Activated naive CD4-positive, alpha-beta T cell treated with anti-CD3 and anti-CD28 coated beads, Interleukin-2, amount 50 U/mL, for 24 hours (primary cell): ENCODE data around the gene ERAP2.
"Not testable (repeated sequence)": the region's sequence is repeated elsewhere in the genome, so short reads cannot be mapped to it uniquely, and the experiment has no call there.

ENCODE experiments used
- H3K27ac Mint-ChIP-seq: one replicate; pipeline ENCODE4 v1.8.0; 2021; ENCODE audit warnings: mild to moderate bottlenecking, mixed read lengths
- H3K27me3 Mint-ChIP-seq: one replicate; pipeline ENCODE4 v1.8.0; 2021; ENCODE audit warnings: mixed read lengths
- H3K36me3 Mint-ChIP-seq: one replicate; pipeline ENCODE4 v1.8.0; 2021; ENCODE audit warnings: mixed read lengths
- H3K4me1 Mint-ChIP-seq: one replicate; pipeline ENCODE4 v1.8.0; 2021; ENCODE audit warnings: mixed read lengths
- H3K4me3 Mint-ChIP-seq: one replicate; pipeline ENCODE4 v1.8.0; 2021; ENCODE audit warnings: mild to moderate bottlenecking, mixed read lengths
- H3K9me3 Mint-ChIP-seq: one replicate; pipeline ENCODE4 v1.8.0; 2021; ENCODE audit warnings: mixed read lengths

ERAP2 gene

DNA sequence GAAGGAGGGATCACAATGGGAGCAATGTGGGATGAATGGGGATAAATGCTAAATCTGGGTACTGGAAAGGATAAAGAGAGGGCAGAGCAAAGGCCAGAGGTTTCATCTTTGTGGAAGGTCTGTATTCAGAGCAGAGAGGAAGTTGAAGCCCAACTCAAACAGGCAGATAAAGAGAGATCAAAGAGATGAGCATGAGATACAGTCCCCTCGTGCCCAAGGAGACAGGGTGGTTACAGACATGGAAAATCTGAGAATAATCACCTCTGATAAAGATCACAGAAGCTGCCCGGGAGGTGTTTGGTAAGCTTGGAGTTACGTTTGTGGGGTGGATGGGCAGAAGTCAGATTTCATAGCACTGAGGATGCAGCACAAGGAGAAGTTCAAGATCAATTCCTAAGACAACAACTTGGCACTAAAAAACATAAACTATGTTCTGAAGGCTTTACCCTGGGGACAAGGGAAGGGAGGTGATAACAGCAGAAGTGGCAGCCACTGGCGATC lies 459 bp upstream of the ERAP2 start:
- no peaks in the 10 kb centered on the region for H3K27me3 Mint-ChIP-seq
- H3K4me3 Mint-ChIP-seq, result peak overlapping the region; percentile 99
- H3K9me3 Mint-ChIP-seq, result no peaks in the 10 kb centered on the region
- H3K27ac Mint-ChIP-seq, result peak overlapping the region; percentile 94
- H3K36me3 Mint-ChIP-seq, result peaks cover 11% of the 10 kb centered on the region
- peaks cover 68% of the 10 kb centered on the region for H3K4me1 Mint-ChIP-seq

DNA sequence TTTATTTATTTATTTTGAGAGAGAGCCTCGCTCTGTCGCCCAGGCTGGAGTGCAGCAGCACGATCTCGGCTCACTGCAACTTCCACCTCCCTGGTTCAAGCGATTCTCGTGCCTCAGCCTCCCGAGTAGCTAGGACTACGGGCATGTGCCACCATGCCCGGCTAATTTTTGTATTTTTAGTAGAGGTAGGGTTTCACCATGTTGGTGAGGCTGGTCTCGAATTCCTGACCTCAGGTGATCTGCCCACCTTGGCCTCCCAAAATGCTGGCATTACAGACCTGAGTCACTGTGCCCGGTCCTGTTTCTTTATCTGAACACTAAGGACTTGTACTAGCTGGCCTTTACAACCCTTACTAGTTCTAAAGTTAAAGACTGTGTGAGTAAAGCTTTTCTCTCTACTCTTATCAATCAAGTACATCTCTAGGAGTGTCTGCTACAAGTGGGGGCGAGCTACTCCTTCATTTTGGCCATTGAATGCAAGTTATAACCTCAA lies 723 bp downstream of the ERAP2 start:
- peaks cover 17% of the 10 kb centered on the region for H3K36me3 Mint-ChIP-seq
- peak overlapping the region; percentile 94 for H3K27ac Mint-ChIP-seq
- H3K4me3 Mint-ChIP-seq, result peak overlapping the region; percentile 99
- H3K9me3 Mint-ChIP-seq, H3K27me3 Mint-ChIP-seq: not testable (repeated sequence)
- H3K4me1 Mint-ChIP-seq, result peaks cover 68% of the 10 kb centered on the region

DNA sequence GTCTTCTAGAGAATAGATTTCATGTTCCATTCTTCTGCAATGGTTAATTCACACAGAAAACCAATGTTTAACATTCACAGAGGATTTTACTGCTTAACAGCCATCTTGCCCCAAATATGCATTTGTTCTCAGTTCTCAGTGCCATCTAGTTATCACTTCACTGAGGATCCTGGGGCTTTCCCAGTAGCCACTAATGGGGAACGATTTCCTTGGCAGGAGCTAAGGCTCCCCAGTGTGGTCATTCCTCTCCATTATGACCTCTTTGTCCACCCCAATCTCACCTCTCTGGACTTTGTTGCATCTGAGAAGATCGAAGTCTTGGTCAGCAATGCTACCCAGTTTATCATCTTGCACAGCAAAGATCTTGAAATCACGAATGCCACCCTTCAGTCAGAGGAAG lies 3.4 kb downstream of the ERAP2 start:
- H3K36me3 Mint-ChIP-seq, result peaks cover 33% of the 10 kb centered on the region
- H3K4me1 Mint-ChIP-seq, result peaks cover 71% of the 10 kb centered on the region

DNA sequence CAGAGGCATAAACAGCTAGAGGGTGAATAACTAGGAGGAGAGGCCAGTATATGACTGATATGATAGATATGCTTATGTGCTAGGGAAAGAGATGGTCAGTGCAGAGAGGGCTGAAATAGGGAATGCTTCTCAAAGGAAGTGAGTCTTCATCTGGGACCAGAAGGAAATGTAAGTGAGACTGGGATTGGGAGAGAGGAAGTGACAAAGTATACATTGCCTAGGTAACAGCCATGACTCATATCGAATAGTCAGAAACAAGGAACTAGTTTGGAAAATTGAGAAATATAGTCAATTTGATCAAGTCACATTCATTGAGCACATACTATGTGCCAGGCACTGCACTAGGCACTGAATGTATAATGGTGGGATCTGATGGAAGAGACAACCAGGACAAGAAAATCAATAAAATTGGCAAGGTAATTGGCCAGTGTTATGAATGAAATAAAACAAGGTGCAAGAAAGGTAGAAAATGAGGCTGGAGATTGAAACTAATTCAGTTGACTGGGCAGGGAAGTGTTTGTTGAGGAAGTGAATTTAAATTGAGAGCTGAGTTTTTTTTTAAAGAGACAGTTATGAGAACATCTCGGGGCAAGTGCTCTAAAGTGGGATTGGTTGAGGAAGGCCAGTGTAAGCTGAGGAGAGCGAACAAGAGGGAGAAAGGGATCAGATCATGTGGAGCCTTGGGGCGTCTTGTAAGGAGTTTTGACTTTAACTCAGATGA lies 4.3 kb downstream of the ERAP2 start:
- Mint-ChIP-seq H3K27me3 (no peaks in the 10 kb centered on the region), H3K36me3 (peaks cover 41% of the 10 kb centered on the region), H3K4me1 (peaks cover 71% of the 10 kb centered on the region), H3K4me3 (peak overlapping the region; percentile 71), H3K27ac (peak overlapping the region; percentile 79), H3K9me3 (no peaks in the 10 kb centered on the region)

More for the DNA sequence above, 3.4 kb downstream of the ERAP2 start:
- no peaks in the 10 kb centered on the region for H3K27me3 Mint-ChIP-seq
- H3K9me3 Mint-ChIP-seq, result no peaks in the 10 kb centered on the region
- H3K4me3 Mint-ChIP-seq, result peak overlapping the region; percentile 71
- H3K27ac Mint-ChIP-seq, result peak overlapping the region; percentile 79

DNA sequence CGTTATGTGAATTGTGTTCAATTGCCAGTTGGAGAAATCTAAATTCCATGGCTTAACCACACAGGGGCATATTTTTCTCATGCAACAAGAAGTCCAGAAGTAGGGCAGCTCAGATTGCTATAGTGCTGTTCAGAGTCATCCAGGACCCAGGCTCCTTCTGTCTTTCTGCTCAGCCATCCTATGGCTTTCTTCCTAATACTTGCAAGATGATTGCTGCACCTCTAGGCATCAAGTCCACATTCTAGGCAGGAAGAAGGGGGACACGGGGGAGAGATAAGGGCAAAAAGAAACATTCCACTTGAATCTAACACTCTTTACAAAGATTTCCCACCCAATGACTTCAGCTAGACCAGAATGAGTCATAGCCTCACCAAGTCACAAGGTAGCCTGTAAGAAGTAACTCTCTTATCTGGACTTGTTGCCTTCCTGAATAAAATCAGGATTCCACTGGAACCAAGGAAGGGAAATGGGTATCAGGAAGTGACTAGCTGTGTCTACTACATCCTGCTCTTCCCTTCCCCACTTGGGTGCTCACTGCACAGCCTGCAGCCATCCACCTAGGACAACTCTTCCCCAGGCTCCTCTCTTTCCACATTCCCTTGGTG lies 5.3 kb downstream of the ERAP2 start:
- peak overlapping the region; percentile 71 for H3K4me3 Mint-ChIP-seq
- H3K27ac Mint-ChIP-seq, result peak overlapping the region; percentile 79
- no peaks in the 10 kb centered on the region for H3K27me3 Mint-ChIP-seq
- H3K9me3 Mint-ChIP-seq, result no peaks in the 10 kb centered on the region
- H3K36me3 Mint-ChIP-seq, result peaks cover 45% of the 10 kb centered on the region
- peaks cover 76% of the 10 kb centered on the region for H3K4me1 Mint-ChIP-seq

DNA sequence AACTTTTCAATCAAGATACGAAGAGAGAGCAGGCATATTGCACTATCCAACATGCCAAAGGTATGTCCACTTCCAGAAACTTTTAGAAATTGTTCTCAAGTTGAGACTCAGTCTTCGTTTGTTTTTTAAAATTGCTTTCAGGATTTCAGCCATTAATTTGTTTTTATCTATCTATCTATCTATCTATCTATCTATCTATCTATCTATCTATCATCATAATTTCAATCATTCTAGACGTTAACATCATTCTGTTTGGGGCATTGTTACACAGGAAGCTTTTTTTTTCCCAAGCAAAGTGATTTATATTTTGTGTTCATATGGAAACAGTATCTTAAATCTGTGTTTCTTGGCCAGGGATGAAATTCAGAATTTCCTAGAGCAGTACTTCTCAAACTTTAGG lies 7.6 kb downstream of the ERAP2 start:
- Mint-ChIP-seq H3K4me1 (peaks cover 81% of the 10 kb centered on the region), H3K27ac (peak overlapping the region; percentile 78), H3K9me3 (no peaks in the 10 kb centered on the region), H3K36me3 (peaks cover 48% of the 10 kb centered on the region), H3K27me3 (no peaks in the 10 kb centered on the region), H3K4me3 (peak overlapping the region; percentile 71)

DNA sequence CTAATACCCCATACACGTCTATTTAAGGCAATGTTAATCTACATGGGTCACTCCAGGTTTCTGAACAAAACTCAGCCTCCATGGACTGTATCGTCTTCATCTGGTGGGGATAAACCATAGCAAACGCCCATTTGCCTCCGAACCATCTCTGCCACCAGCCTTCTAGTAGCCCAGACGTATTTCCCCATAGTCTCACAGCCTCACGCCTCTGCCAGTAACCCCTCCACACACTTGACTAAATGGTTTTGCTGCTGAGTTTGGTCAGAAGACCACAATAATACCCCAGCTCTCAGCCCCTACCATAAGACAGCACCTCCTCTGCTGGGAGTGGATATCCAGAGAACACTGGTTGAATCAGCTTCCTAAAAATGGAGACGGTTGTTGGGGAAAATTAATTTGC lies 8.7 kb downstream of the ERAP2 start:
- Mint-ChIP-seq H3K27me3 (no peaks in the 10 kb centered on the region), H3K27ac (peak overlapping the region; percentile 90), H3K4me1 (peaks cover 82% of the 10 kb centered on the region), H3K4me3 (peak overlapping the region; percentile 75), H3K9me3 (no peaks in the 10 kb centered on the region), H3K36me3 (peaks cover 54% of the 10 kb centered on the region)

DNA sequence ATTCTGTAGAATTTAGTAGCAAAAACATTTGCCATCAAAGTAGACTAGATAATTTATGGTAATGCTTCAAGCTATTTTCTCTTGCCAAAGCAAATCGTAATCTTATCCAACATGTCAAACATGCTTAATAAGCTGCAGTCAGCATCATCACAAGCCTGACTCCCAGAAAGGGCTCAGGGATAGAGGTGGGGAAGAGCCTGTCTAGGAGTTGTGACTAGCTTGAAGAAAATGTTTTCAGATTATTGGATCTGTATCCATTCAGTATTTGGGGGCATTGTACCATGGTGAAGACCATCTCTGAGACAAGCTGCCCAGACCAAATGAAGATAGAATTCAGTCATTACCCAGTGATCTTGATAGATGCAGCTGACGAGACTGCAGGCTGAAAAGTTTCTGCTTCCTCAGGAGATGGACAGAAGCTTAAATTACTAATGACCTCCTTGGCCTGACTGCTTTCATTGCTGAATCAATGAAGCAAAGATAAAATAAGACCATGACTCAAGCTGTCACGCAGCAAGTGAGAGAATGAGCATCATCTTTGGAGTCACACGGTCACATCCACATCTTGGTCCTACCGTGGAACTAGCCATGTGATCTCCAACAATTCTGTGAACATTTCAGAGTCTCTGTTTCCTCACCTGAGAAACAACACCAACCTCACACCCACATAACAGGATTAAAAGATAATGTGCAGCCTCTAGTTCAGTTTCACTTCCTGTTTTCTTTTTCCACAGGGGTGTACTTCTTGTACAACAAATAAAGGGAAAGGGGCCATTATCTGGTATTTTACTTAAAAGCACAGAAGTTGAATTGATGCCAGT lies 9.4 kb downstream of the ERAP2 start:
- Mint-ChIP-seq H3K9me3 (no peaks in the 10 kb centered on the region), H3K4me1 (peaks cover 76% of the 10 kb centered on the region), H3K27ac (peak overlapping the region; percentile 90), H3K36me3 (peaks cover 48% of the 10 kb centered on the region), H3K4me3 (peak overlapping the region; percentile 75), H3K27me3 (no peaks in the 10 kb centered on the region)

DNA sequence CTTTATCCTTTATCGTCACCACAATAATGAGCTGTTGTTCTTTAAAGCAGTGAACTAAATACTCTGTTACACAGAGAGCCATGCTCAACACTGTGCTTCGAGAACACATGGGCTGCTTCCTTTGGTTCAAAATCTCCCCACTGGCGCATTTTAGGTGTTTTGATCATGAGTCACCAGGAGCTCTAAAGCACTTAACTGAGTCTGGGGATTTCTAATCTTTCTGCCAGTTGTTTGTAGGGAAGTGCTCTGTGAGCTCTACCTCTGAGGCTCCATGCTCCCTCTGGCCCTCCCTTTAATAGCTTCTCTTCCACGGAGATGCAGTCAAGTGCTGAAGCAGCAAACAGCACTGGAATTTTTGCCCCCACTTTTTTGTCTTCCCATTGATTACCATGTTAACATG lies 17.0 kb downstream of the ERAP2 start:
- peaks cover 71% of the 10 kb centered on the region for H3K4me1 Mint-ChIP-seq
- H3K27ac Mint-ChIP-seq, result peak overlapping the region; percentile 82
- peaks cover 42% of the 10 kb centered on the region for H3K36me3 Mint-ChIP-seq
- H3K9me3 Mint-ChIP-seq, result no peaks in the 10 kb centered on the region
- no peaks in the 10 kb centered on the region for H3K27me3 Mint-ChIP-seq
- peak overlapping the region; percentile 47 for H3K4me3 Mint-ChIP-seq

DNA sequence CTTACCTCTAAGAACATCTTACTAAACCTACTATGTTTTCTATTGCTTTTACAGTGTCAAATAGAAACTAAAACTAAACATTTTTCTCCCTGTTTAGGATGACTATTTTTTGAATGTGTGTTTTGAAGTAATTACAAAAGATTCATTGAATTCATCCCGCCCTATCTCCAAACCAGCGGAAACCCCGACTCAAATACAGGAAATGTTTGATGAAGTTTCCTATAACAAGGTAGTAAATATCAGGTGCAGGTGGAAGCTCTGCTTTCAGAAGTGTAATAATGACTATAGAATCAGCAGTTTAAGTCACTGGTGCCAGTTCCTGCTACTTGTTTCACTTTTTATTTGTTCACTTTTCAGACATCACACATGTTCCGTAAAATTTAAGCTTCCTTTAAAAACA lies 20.0 kb downstream of the ERAP2 start:
- Mint-ChIP-seq H3K4me1 (peaks cover 69% of the 10 kb centered on the region), H3K27ac (peak overlapping the region; percentile 94), H3K36me3 (peaks cover 43% of the 10 kb centered on the region), H3K9me3 (no peaks in the 10 kb centered on the region), H3K27me3 (no peaks in the 10 kb centered on the region), H3K4me3 (peak overlapping the region; percentile 92)

DNA sequence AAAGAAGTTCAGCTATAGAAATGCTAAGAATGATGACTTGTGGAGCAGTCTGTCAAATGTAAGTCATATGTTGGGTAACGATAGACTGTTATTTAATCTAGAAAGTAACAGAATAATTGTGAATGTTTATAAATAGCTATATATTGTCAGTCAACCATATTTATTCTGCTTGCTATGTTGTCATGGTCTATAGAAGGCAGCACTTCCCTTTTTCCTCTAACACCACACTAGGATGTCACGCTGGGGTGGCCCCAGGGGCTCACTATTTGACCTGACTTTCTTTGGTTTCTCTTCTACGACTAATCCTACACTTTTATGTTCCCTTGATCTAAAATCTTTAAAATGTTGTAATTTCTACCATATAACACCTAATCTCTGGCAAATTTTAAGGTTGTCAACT lies 20.5 kb downstream of the ERAP2 start:
- Mint-ChIP-seq H3K9me3 (no peaks in the 10 kb centered on the region), H3K27me3 (no peaks in the 10 kb centered on the region), H3K4me3 (peak overlapping the region; percentile 92), H3K4me1 (peaks cover 74% of the 10 kb centered on the region), H3K27ac (peak overlapping the region; percentile 94), H3K36me3 (peaks cover 48% of the 10 kb centered on the region)

DNA sequence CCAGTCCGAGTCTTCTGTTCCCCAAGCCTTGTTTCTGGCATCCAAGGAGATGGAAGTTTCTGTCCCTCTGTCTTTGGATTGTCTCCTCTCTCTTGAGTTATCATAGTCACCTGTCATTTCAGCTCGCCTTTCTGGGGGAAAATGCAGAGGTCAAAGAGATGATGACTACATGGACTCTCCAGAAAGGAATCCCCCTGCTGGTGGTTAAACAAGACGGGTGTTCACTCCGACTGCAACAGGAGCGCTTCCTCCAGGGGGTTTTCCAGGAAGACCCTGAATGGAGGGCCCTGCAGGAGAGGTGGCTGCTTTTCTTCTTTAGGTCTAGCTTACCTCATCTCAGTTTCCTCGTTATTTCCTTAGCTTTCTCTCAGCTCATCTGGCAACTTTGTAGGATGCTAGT lies 25.1 kb downstream of the ERAP2 start:
- H3K36me3 Mint-ChIP-seq, result peaks cover 34% of the 10 kb centered on the region
- H3K9me3 Mint-ChIP-seq, result no peaks in the 10 kb centered on the region
- H3K27ac Mint-ChIP-seq, result peak overlapping the region; percentile 41
- no peaks in the 10 kb centered on the region for H3K27me3 Mint-ChIP-seq
- H3K4me1 Mint-ChIP-seq, result peaks cover 54% of the 10 kb centered on the region
- no peak overlapping the region for H3K4me3 Mint-ChIP-seq

DNA sequence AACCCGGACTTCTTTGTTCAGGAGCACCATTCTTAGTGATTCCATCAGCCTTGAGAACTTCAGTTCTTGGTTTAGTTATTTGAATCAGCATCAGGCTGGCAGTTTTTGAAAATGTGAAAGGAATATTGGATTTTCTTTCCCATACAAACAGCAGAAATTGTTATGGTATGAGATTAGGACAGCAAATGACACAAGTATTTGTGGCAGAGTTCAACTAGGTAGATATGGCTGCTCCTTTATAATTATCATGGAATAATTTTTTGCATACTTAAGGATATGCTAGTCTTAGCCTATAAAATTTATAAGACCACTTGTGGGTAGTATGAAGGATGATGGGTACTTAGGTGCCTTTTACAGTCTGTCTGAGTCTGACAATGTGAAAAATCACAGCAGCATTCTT lies 25.5 kb downstream of the ERAP2 start:
- Mint-ChIP-seq H3K4me3 (no peak overlapping the region), H3K27me3 (no peaks in the 10 kb centered on the region), H3K27ac (peak overlapping the region; percentile 41), H3K9me3 (no peaks in the 10 kb centered on the region), H3K4me1 (peaks cover 50% of the 10 kb centered on the region), H3K36me3 (peaks cover 33% of the 10 kb centered on the region)

DNA sequence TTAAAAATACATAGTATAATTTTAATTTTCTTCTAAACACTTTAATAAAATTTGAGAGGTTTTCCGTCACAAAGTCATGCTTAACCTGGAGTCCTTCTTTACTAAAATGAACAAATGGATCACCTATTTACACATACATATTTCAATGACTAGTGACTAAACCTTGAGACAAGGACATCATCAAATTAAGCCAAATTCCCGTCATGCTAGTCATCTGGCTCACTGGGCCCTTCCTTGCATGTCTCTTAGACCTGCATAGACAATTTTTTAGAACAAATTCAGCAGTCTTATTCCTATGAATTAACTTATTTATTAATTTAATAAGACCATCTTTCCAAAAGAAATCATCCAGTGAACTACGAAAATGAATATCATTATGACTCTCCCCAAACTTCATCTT lies 26.6 kb downstream of the ERAP2 start:
- no peaks in the 10 kb centered on the region for H3K9me3 Mint-ChIP-seq
- H3K36me3 Mint-ChIP-seq, result peaks cover 29% of the 10 kb centered on the region
- H3K27ac Mint-ChIP-seq, result no peak overlapping the region
- peaks cover 42% of the 10 kb centered on the region for H3K4me1 Mint-ChIP-seq
- H3K27me3 Mint-ChIP-seq, result no peaks in the 10 kb centered on the region
- no peak overlapping the region for H3K4me3 Mint-ChIP-seq

DNA sequence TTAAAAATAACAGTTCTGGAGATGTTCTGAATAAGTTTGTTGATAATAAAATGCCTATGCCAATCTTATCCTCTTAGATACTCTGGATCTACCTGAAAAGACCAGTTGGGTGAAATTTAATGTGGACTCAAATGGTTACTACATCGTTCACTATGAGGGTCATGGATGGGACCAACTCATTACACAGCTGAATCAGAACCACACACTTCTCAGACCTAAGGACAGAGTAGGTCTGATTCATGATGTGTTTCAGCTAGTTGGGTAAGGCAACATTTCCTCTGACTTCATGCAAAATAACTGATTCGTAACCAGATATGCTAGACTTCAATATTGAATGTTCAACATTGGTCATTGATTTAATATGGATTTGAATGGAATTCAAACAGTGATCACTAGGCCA lies 27.0 kb downstream of the ERAP2 start:
- Mint-ChIP-seq H3K4me3 (no peak overlapping the region), H3K9me3 (no peaks in the 10 kb centered on the region), H3K36me3 (peaks cover 31% of the 10 kb centered on the region), H3K4me1 (peaks cover 42% of the 10 kb centered on the region), H3K27ac (no peak overlapping the region), H3K27me3 (no peaks in the 10 kb centered on the region)
